SU-DHL-6 (cell line): Measurements from ENCODE around the gene TBC1D22A.
"Not testable (repeated sequence)": the region's sequence is repeated elsewhere in the genome, so short reads cannot be mapped to it uniquely, and the experiment has no call there.

Experiments
- H2AFZ ChIP-seq: fragments of 200-600 bp; sonication (generic); 2 replicates; pipeline ENCODE4 v1.6.1; 2014; ENCODE audit warnings: low read depth, mild to moderate bottlenecking, moderate library complexity, mixed read lengths, antibody characterized with exemption, low read length; ENCODE audit not compliant: severe bottlenecking
- H3F3A ChIP-seq: fragments of 200-600 bp; shearing (Covaris generic); 2 replicates; pipeline ENCODE4 v1.6.0; 2016; ENCODE audit warnings: antibody characterized with exemption, mild to moderate bottlenecking; ENCODE audit not compliant: insufficient read depth
- H3K27ac ChIP-seq: fragments of 200-600 bp; sonication (generic); 2 replicates; pipeline ENCODE4 v1.5.1; 2016; ENCODE audit warnings: low read depth, mild to moderate bottlenecking, low read length, moderate library complexity, mixed read lengths
- H3K27me3 ChIP-seq: fragments of 200-600 bp; sonication (generic), shearing (Covaris generic); 2 replicates; pipeline ENCODE4 v1.6.0; 2014; ENCODE audit warnings: mild to moderate bottlenecking, low read length
- H3K36me3 ChIP-seq: fragments of 200-600 bp; sonication (generic); 2 replicates; pipeline ENCODE4 v1.6.1; 2014; ENCODE audit warnings: mild to moderate bottlenecking, low read length, mixed read lengths
- H3K4me2 ChIP-seq: fragments of 300-600, 200-600 bp; shearing (Covaris generic), sonication (generic); 2 replicates; pipeline ENCODE4 v1.6.0; 2014; ENCODE audit warnings: low read length, low read depth, mild to moderate bottlenecking; ENCODE audit not compliant: poor library complexity, severe bottlenecking
- H3K4me3 ChIP-seq: fragments of 200-600 bp; sonication (generic); 2 replicates; pipeline ENCODE4 v1.5.1; 2014; ENCODE audit warnings: antibody characterized with exemption, low read length, mild to moderate bottlenecking, mixed read lengths; ENCODE audit not compliant: insufficient read depth, poor library complexity, severe bottlenecking
- H3K79me2 ChIP-seq: fragments of 200-600 bp; sonication (generic); 2 replicates; pipeline ENCODE4 v1.6.1; 2014; ENCODE audit warnings: mild to moderate bottlenecking, low read length, moderate library complexity; ENCODE audit not compliant: insufficient read depth
- H3K9ac ChIP-seq: fragments of 200-600 bp; sonication (generic); 2 replicates; pipeline ENCODE4 v1.7.0; 2014; ENCODE audit warnings: mild to moderate bottlenecking, low read length
- H3K9me2 ChIP-seq: fragments of 200-600 bp; sonication (generic); replicated peaks from 2 replicates; pipeline ENCODE4 v1.6.1; 2014; ENCODE audit warnings: low read length; ENCODE audit not compliant: insufficient read depth
- H3K9me3 ChIP-seq: fragments of 200-600 bp; sonication (generic); 2 replicates; pipeline ENCODE4 v1.6.1; 2014; ENCODE audit warnings: low read length, mixed read lengths; ENCODE audit not compliant: insufficient read depth
- H4K20me1 ChIP-seq: fragments of 200-600 bp; sonication (generic); 2 replicates; pipeline ENCODE4 v1.6.1; 2014; ENCODE audit warnings: low read depth, mild to moderate bottlenecking, antibody characterized with exemption, low read length, moderate library complexity, mixed read lengths
- CTCF ChIP-seq: fragments of 200-600 bp; sonication (generic); IDR thresholded peaks from one replicate; pipeline ENCODE4 v1.5.1; 2017; ENCODE audit warnings: antibody characterized with exemption, mild to moderate bottlenecking, low read length, moderate library complexity; ENCODE audit not compliant: insufficient read depth, poor library complexity, severe bottlenecking
- EZH2phosphoT487 ChIP-seq: fragments of 200-600 bp; sonication (generic), shearing (Covaris generic); conservative IDR thresholded peaks from 2 replicates; pipeline ENCODE4 v1.6.1; 2018; ENCODE audit warnings: mild to moderate bottlenecking, antibody characterized with exemption, low read length, moderate library complexity, mixed read lengths

TBC1D22A gene

DNA sequence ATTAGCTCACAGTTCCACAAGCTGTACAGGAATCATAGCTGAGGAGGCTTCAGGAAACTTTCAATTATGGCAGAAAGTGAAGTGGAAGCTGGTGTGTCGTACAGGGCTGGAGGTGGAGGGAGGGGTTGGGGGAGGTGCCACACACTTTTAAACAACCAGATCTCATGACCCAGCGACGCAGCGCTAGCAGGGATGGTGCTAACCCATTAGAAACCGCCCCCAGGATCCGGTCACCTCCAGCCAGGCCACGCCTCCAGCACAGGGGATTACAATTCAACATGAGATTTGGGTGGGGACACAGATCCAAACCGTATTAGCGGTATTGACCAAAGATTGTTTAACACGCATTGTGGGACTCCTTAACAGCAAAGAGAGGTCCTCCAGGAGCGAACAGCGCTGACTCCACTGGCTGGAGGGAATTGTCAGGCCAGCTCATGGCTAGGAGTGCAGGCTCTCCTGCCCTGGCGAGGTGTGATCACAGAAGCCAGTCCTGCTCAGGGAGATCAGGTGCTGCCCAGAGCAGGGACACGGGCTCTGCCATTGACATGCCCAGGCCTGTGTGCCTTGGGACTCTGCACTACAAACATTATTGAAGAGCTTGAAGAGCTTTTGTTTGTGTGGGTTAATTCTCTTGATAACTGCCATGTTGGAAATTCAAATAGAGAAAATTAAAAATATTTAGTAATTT is 215.3 kb downstream of the TBC1D22A start:
- Histone ChIP-seq H3K36me3 (0 out of 2 replicates have a peak, but pooled peaks cover 3% of the 10 kb centered on the region), H3K4me3 (no peak overlapping the region), H3F3A (no peaks in the 10 kb centered on the region), H3K79me2 (0 out of 2 replicates have a peak, but pooled peaks cover 6% of the 10 kb centered on the region), H3K27ac (no peak overlapping the region), H3K9ac (no peak overlapping the region), H3K4me2 (no peak overlapping the region), H3K9me3 (no peaks in the 10 kb centered on the region), H2AFZ (no peak overlapping the region), H4K20me1 (no peaks in the 10 kb centered on the region; the same call in none of the 2 replicates), H3K9me2 (no peaks in the 10 kb centered on the region), H3K27me3 (no peaks in the 10 kb centered on the region)
- no peak for TF ChIP-seq EZH2phosphoT487
- no peak for TF ChIP-seq CTCF

GRCh38 chr22:46978668-46979067 is 216.2 kb downstream of the TBC1D22A start:
- not testable (repeated sequence) for H3K27me3 ChIP-seq, H3K4me2 ChIP-seq, H2AFZ ChIP-seq, H4K20me1 ChIP-seq, H3F3A ChIP-seq, H3K9ac ChIP-seq, H3K9me3 ChIP-seq, H3K9me2 ChIP-seq, H3K36me3 ChIP-seq, H3K79me2 ChIP-seq, H3K4me3 ChIP-seq, H3K27ac ChIP-seq

DNA sequence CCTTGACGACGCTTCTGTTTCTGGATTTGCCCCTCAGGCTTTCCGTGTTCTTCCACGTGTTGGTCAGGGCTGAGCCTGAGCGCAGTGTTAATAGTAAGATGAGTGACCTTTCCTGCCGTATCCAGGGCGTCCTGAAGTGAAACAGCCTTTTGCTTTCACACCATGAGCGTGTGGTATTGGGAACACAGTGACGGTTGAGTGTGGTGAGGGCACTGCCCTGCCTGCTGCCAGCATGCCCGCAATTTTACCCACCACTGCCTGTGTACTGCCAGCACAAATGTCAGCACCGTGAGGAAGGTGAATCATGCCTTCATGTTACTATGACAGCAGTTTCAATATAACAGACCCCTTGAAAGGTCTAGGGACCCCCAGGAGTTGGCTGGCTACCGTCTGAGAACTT is 217.1 kb downstream of the TBC1D22A start:
- Histone ChIP-seq H3K4me2 (no peak overlapping the region), H3K36me3 (0 out of 2 replicates have a peak, but pooled peaks cover 3% of the 10 kb centered on the region), H3F3A (no peaks in the 10 kb centered on the region), H3K4me3 (no peak overlapping the region), H3K27ac (no peak overlapping the region), H3K79me2 (no peaks in the 10 kb centered on the region), H3K9me2 (no peaks in the 10 kb centered on the region), H3K27me3 (no peaks in the 10 kb centered on the region), H4K20me1 (no peaks in the 10 kb centered on the region; the same call in 1 of the 2 replicates), H3K9ac (no peak overlapping the region), H3K9me3 (no peaks in the 10 kb centered on the region), H2AFZ (no peak overlapping the region)
- TF ChIP-seq CTCF (no peak), EZH2phosphoT487 (no peak)

- H3K4me2 ChIP-seq, result no peak overlapping the region
- no peak overlapping the region for H3K27ac ChIP-seq
- H3F3A ChIP-seq, result no peaks in the 10 kb centered on the region
- no peak overlapping the region for H2AFZ ChIP-seq
- H3K27me3 ChIP-seq, result no peaks in the 10 kb centered on the region
- no peaks in the 10 kb centered on the region for H3K79me2 ChIP-seq
- H4K20me1 ChIP-seq, result no peaks in the 10 kb centered on the region; the same call in 1 of the 2 replicates
- H3K9me2 ChIP-seq, result no peaks in the 10 kb centered on the region
- no peaks in the 10 kb centered on the region for H3K9me3 ChIP-seq
- no peak overlapping the region for H3K9ac ChIP-seq
- 0 out of 2 replicates have a peak, but pooled peaks cover 3% of the 10 kb centered on the region for H3K36me3 ChIP-seq
- H3K4me3 ChIP-seq, result no peak overlapping the region
- TF ChIP-seq EZH2phosphoT487, result no peak
Observed at GRCh38 chr22:46980392-46980791, 217.9 kb downstream of the TBC1D22A start.
